HCT116 (cell line): Measurements from ENCODE around the gene SOX6. TPM values are rescaled to one million over a fixed set of nuclear protein-coding genes. Genes with fewer than 3 reads are reported as not detected.

Experiments used
- ATAC-seq: fragments of 200-7000 bp; cut with Tn5 transposase; 2 replicates; pipeline ENCODE4 v1.9.1; 2020; ENCODE audit warnings: mild to moderate bottlenecking, moderate library complexity
- BruUV-seq: library from RNA; stranded (reverse); fragments of 400-500 nt; replicated peaks from 2 replicates; lab custom pipeline; 2021; lab: Mats Ljungman, UMichigan
- CTCF ChIA-PET: fragments of 300-600 bp; sonication (Branson Sonifier 250); formaldehyde crosslinking; loops from one replicate; lab custom pipeline; 2021; ENCODE audit warnings: antibody characterized with exemption; lab: Charles Lee
- POLR2A ChIA-PET: fragments of 300-600, 350-600 bp; sonication (Branson Sonifier 250); formaldehyde crosslinking; loops from one replicate; lab custom pipeline; 2021; ENCODE audit warnings: antibody characterized with exemption; lab: Charles Lee
- RAD21 ChIA-PET, 2 experiments: fragments of 300-600 bp; sonication (Branson Sonifier 250); formaldehyde crosslinking; loops; one replicate each; lab custom pipeline; 2023; ENCODE audit warnings: low total read pairs in 2 of 2; ENCODE audit not compliant: uncharacterized antibody in 2 of 2, unreplicated experiment in 2 of 2, low non-redundant PET in 1 of 2; lab: Charles Lee
- DNase-seq: peaks from one replicate; pipeline ENCODE4 v3.0.0-alpha.2; 2010; ENCODE audit warnings: low read depth, low spot score
- H2AFZ ChIP-seq: fragments of 200-600 bp; shearing (Covaris generic), sonication (generic); 2 replicates; pipeline ENCODE4 v1.6.1; 2017; ENCODE audit warnings: low read depth, mixed run types, mixed read lengths, antibody characterized with exemption, low read length; ENCODE audit not compliant: poor library complexity, severe bottlenecking
- H3K27ac ChIP-seq: 2 replicates; pipeline ENCODE4 v1.5.1; 2012; ENCODE audit warnings: low read depth, low read length
- H3K27me3 ChIP-seq: fragments of 200-600 bp; sonication (generic); 2 replicates; pipeline ENCODE4 v1.6.1; 2016; ENCODE audit warnings: mixed run types, low read length, mixed read lengths; ENCODE audit not compliant: insufficient read depth
- H3K36me3 ChIP-seq, 2 experiments: fragments of 200-500 bp in 1 of 2; fragments of 200-600 bp in 1 of 2; sonication (Bioruptor generic) in 1 of 2; sonication (generic) in 1 of 2; 2 replicates each; pipeline versions ENCODE4 v1.5.1 to v1.6.1; 2014 to 2016; ENCODE audit warnings: low read length in 2 of 2, inconsistent platforms in 1 of 2, mixed read lengths in 1 of 2, mixed run types in 1 of 2; ENCODE audit not compliant: insufficient read depth in 2 of 2, control insufficient read depth in 1 of 2
- H3K4me1 ChIP-seq, 2 experiments: fragments of 200-600 bp in 1 of 2; sonication (generic) in 1 of 2; 2 replicates each; pipeline versions ENCODE4 v1.5.1 to v1.6.1; 2012 to 2017; ENCODE audit warnings: low read length in 2 of 2, inconsistent platforms in 1 of 2, mild to moderate bottlenecking in 1 of 2, mixed read lengths in 1 of 2, mixed run types in 1 of 2, moderate library complexity in 1 of 2; ENCODE audit not compliant: insufficient read depth in 2 of 2, control insufficient read depth in 1 of 2
- H3K4me2 ChIP-seq: fragments of 200-600 bp; sonication (generic); 2 replicates; pipeline ENCODE4 v1.6.1; 2017; ENCODE audit warnings: mixed run types, low read length, mixed read lengths
- H3K4me3 ChIP-seq, 2 experiments: fragments of 200-600 bp in 1 of 2; sonication (generic) in 1 of 2; replicated peaks in 1 of 2; 2 replicates each; pipeline ENCODE4 v1.5.1; 2011 to 2016; ENCODE audit warnings: low read length in 2 of 2, control low read depth in 1 of 2, low read depth in 1 of 2, mild to moderate bottlenecking in 1 of 2, mixed read lengths in 1 of 2, mixed run types in 1 of 2
- H3K79me2 ChIP-seq: fragments of 200-600 bp; sonication (generic); 2 replicates; pipeline ENCODE4 v1.6.1; 2017; ENCODE audit warnings: mild to moderate bottlenecking, mixed run types, low read length, moderate library complexity, mixed read lengths; ENCODE audit not compliant: insufficient read depth
- H3K9ac ChIP-seq: fragments of 200-600 bp; sonication (generic); 2 replicates; pipeline ENCODE4 v1.6.1; 2016; ENCODE audit warnings: low read length, mixed read lengths
- H3K9me2 ChIP-seq: fragments of 200-600 bp; sonication (generic), shearing (Covaris generic); 2 replicates; pipeline ENCODE4 v1.6.1; 2017; ENCODE audit warnings: mixed run types, mild to moderate bottlenecking, moderate library complexity; ENCODE audit not compliant: insufficient read depth
- H3K9me3 ChIP-seq, 2 experiments: fragments of 200-500 bp in 1 of 2; fragments of 200-600 bp in 1 of 2; sonication (Bioruptor generic) in 1 of 2; sonication (generic) in 1 of 2; 2 replicates each; pipeline ENCODE4 v1.6.1; 2014 to 2017; ENCODE audit warnings: low read length in 2 of 2, mixed read lengths in 2 of 2, inconsistent platforms in 1 of 2, low read depth in 1 of 2, mild to moderate bottlenecking in 1 of 2, mixed run types in 1 of 2, moderate library complexity in 1 of 2; ENCODE audit not compliant: control insufficient read depth in 1 of 2, insufficient read depth in 1 of 2
- H4K20me1 ChIP-seq: fragments of 200-600 bp; sonication (generic), shearing (Covaris generic); 2 replicates; pipeline ENCODE4 v1.6.1; 2017; ENCODE audit warnings: mixed run types, mild to moderate bottlenecking, moderate library complexity; ENCODE audit not compliant: insufficient read depth
- ATF3 ChIP-seq: IDR thresholded peaks from 2 replicates; pipeline ENCODE4 v1.6.1; 2012
- CBX3 ChIP-seq: IDR thresholded peaks from 2 replicates; pipeline ENCODE4 v1.6.1; 2012; ENCODE audit warnings: low read depth
- CEBPB ChIP-seq: IDR thresholded peaks from 2 replicates; pipeline ENCODE4 v1.6.1; 2012; ENCODE audit warnings: low read depth
- ELF1 ChIP-seq: IDR thresholded peaks from 2 replicates; pipeline ENCODE4 v1.6.1; 2012; ENCODE audit warnings: low read depth, borderline replicate concordance
- EZH2 ChIP-seq: fragments of 200-600 bp; sonication (generic); IDR thresholded peaks from 2 replicates; pipeline ENCODE4 v1.6.1; 2017; ENCODE audit warnings: antibody characterized with exemption, mixed run types
- FOSL1 ChIP-seq: IDR thresholded peaks from 2 replicates; pipeline ENCODE4 v1.6.1; 2012; ENCODE audit warnings: low read depth
- MAX ChIP-seq: IDR thresholded peaks from 2 replicates; pipeline ENCODE4 v1.6.1; 2012
- RAD21 ChIP-seq: IDR thresholded peaks from 2 replicates; pipeline ENCODE4 v1.6.1; 2012; ENCODE audit warnings: low read depth, mild to moderate bottlenecking
- REST ChIP-seq: IDR thresholded peaks from 2 replicates; pipeline ENCODE4 v1.6.1; 2012; ENCODE audit warnings: low read depth
- TCF7L2 ChIP-seq: IDR thresholded peaks from 2 replicates; pipeline ENCODE4 v1.7.0; 2011; ENCODE audit warnings: borderline replicate concordance, inconsistent platforms; ENCODE audit not compliant: insufficient read depth, insufficient read length; ENCODE audit errors: extremely low read depth
- YY1 ChIP-seq: IDR thresholded peaks from 2 replicates; pipeline ENCODE4 v1.6.1; 2011; ENCODE audit warnings: low read length, low read depth, moderate library complexity, mild to moderate bottlenecking; ENCODE audit not compliant: insufficient replicate concordance; ENCODE audit errors: extremely low read depth
- ZBTB33 ChIP-seq: IDR thresholded peaks from 2 replicates; pipeline ENCODE4 v1.6.1; 2011; ENCODE audit warnings: mild to moderate bottlenecking, low read length, moderate library complexity; ENCODE audit not compliant: insufficient replicate concordance; ENCODE audit errors: extremely low read depth
- intact Hi-C: fragments of 100-400 bp; cut with micrococcal nuclease; formaldehyde crosslinking; loops from 2 replicates; pipeline ENCODE4 v1.10.0; 2022
- total RNA-seq: library from RNA; stranded (reverse); gene quantifications from one replicate; pipeline ENCODE4 v1.2.1, GENCODE V29; 2021; ENCODE audit not compliant: unreplicated experiment

Gene SOX6
- total RNA-seq, 1 experiment from 2014 or later: 0.81 TPM

GRCh38 chr11:16365581-16366228, 9.4 kb upstream of the SOX6 start (continued):
- no peak for TF ChIP-seq ATF3

- no TSS peak for BruUV-seq
- no peak overlapping the region for H3K27ac ChIP-seq
- RAD21 ChIA-PET: no interaction called here
- no peaks in the 10 kb centered on the region for H3K79me2 ChIP-seq
- intact Hi-C loops: no loop called here
- ATAC-seq: no peak
- H4K20me1 ChIP-seq: no peaks in the 10 kb centered on the region; the same call in 1 of the 2 replicates
- no peaks in the 10 kb centered on the region for H3K9me3 ChIP-seq
- DNase-seq: no peak
- no peak overlapping the region for H3K9ac ChIP-seq
- H2AFZ ChIP-seq: no peak overlapping the region
- TF ChIP-seq ATF3 (no peak), CBX3 (no peak), EZH2 (no peak), ZBTB33 (no peak), TCF7L2 (no peak), MAX (no peak), YY1 (no peak), REST (no peak), RAD21 (no peak), ELF1 (no peak), FOSL1 (no peak), CEBPB (no peak)
- POLR2A ChIA-PET: no interaction called here
- H3K4me1 ChIP-seq: no peaks in the 10 kb centered on the region
- H3K27me3 ChIP-seq: peaks cover 5% of the 10 kb centered on the region; the same call in 1 of the 2 replicates
- H3K4me2 ChIP-seq: no peak overlapping the region
- no peak overlapping the region for H3K4me3 ChIP-seq
- CTCF ChIA-PET: no interaction called here
- H3K9me2 ChIP-seq: no peaks in the 10 kb centered on the region
- H3K36me3 ChIP-seq: no peaks in the 10 kb centered on the region
Observed at GRCh38 chr11:16364254-16364653, 7.9 kb upstream of the SOX6 start.
